HEK293 (cell line): ENCODE data around the gene CAPN5.

Source experiments
- CTCF ChIP-seq: fragments of 450-650 bp; formaldehyde crosslinking; IDR thresholded peaks from 2 replicates; pipeline ENCODE4 v1.5.1; 2016; ENCODE audit warnings: missing biosample characterization, missing genetic modification characterization
- ZBTB1 ChIP-seq: fragments of 450-650 bp; formaldehyde crosslinking; IDR thresholded peaks from 2 replicates; pipeline ENCODE4 v1.5.1; 2016; ENCODE audit warnings: missing biosample characterization, missing genetic modification characterization
- ZNF548 ChIP-seq: fragments of 450-650 bp; formaldehyde crosslinking; IDR thresholded peaks from 2 replicates; pipeline ENCODE4 v1.5.1; 2016; ENCODE audit warnings: missing biosample characterization, missing genetic modification characterization

- no peak for TF ChIP-seq CTCF (tag by site-specific recombination)
- TF ChIP-seq ZNF548 (tag by site-specific recombination), result no peak
- TF ChIP-seq ZBTB1, result no peak
Observed at GRCh38 chr11:77029829-77030228, 36.9 kb upstream of the CAPN5 start.
